Skeletal muscle satellite cell (primary cell): ENCODE data around the gene MAPK12.

Experiments
- H3K27me3 ChIP-seq: 2 replicates; pipeline ENCODE4 v1.7.0; 2013; ENCODE audit warnings: low read length; ENCODE audit not compliant: control insufficient read depth, insufficient read depth
- H3K36me3 ChIP-seq: 2 replicates; pipeline ENCODE4 v1.7.0; 2013; ENCODE audit warnings: mild to moderate bottlenecking, control low read depth, low read length; ENCODE audit not compliant: insufficient read depth
- H3K4me1 ChIP-seq: 2 replicates; pipeline ENCODE4 v1.7.0; 2013; ENCODE audit warnings: low read length; ENCODE audit not compliant: control insufficient read depth, insufficient read depth
- H3K4me2 ChIP-seq: 2 replicates; pipeline ENCODE4 v1.7.0; 2013; ENCODE audit warnings: mild to moderate bottlenecking, low read length
- H3K4me3 ChIP-seq: 2 replicates; pipeline ENCODE4 v1.7.0; 2013; ENCODE audit warnings: low read length
- H3K9ac ChIP-seq: 2 replicates; pipeline ENCODE4 v1.7.0; 2013; ENCODE audit warnings: mild to moderate bottlenecking, low read depth, low read length, moderate library complexity
- H3K9me3 ChIP-seq: replicated peaks from 2 replicates; pipeline ENCODE4 v1.7.0; 2013; ENCODE audit warnings: mild to moderate bottlenecking, control low read depth, low read length

The MAPK12 gene

GRCh38 chr22:50270666-50271394 lies 9.3 kb upstream of the MAPK12 start:
- Histone ChIP-seq H3K9me3 (no peaks in the 10 kb centered on the region), H3K4me1 (peaks cover 25% of the 10 kb centered on the region), H3K27me3 (no peaks in the 10 kb centered on the region), H3K4me2 (peak overlapping the region; percentile 96), H3K9ac (peak overlapping the region; percentile 59), H3K36me3 (peaks cover 21% of the 10 kb centered on the region), H3K4me3 (peak overlapping the region; percentile 69)

DNA sequence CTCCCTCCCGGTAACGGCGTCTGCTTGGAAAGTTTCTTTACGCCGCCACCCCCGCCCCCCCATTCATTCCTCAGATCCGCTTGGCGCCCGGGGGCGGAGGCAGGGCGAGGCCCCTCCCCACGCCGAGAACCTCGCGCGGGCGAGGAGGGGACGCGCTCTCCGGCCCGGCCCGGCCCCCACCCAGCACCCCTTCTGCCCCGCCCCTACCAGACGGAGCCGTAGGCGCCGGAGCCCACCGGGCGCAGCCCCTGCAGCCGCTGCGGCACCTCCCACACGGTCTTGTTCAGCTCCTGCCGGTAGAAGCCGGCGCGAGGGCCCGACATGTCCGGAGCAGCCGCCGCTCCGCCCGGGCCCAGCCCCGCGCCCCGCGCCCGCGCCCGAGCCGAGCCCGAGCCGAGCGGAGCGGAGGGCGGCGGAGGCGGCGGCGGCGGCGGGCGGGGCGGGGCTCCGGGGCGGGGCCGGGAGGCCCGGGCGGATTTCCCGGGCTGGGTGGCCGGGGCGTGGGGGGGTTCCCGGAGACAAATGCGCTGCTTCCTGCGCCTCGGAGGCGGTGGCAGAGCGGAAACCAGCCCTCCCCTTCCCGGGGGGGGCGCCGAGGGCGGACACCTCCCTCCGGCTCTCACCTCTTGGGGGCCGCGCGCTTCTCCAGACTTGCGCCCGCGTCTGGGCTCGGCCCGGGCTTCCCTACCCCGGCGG lies 8.6 kb upstream of the MAPK12 start, which contains the start of gene MAPK11:
Gene MAPK11 (minus strand): TSS at position 411 of the 696 bp plus-strand sequence. CDS start 88 bp downstream, at position 323.
- Histone ChIP-seq H3K27me3 (no peaks in the 10 kb centered on the region), H3K9me3 (no peaks in the 10 kb centered on the region), H3K9ac (peak within 1 kb of the TSS; percentile 59), H3K4me2 (peak within 1 kb of the TSS; percentile 96), H3K36me3 (peaks cover 14% of the 10 kb centered on the region), H3K4me1 (peaks cover 25% of the 10 kb centered on the region), H3K4me3 (peak within 1 kb of the TSS; percentile 69)

DNA sequence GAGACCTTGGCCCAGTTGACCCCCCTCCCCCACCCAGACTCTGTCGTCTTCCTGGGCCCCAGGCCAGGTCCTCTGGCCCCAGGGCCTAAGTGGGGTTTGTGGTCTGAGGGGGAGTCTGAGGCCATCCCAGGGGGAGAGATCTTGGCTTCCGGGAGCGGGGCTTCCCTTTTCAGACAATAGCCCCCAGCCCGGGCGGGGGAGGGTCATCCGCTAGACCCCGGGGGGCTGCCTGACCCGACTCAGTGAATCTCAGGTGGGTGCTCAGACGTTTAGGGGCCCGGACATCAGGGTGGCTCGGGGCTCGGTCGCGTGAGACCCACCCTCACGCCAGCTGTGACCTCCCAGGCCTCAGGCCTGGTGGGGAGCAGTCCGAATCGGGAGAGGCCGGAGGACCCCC lies 8.1 kb upstream of the MAPK12 start:
- peaks cover 10% of the 10 kb centered on the region for H3K36me3 ChIP-seq
- H3K4me2 ChIP-seq: peak overlapping the region; percentile 96
- no peaks in the 10 kb centered on the region for H3K9me3 ChIP-seq
- peak overlapping the region; percentile 67 for H3K4me3 ChIP-seq
- H3K27me3 ChIP-seq: no peaks in the 10 kb centered on the region
- no peak overlapping the region for H3K9ac ChIP-seq
- peaks cover 25% of the 10 kb centered on the region for H3K4me1 ChIP-seq

- Histone ChIP-seq H3K9me3 (no peaks in the 10 kb centered on the region), H3K4me3 (no peak overlapping the region), H3K36me3 (peaks cover 4% of the 10 kb centered on the region), H3K4me1 (peaks cover 25% of the 10 kb centered on the region), H3K27me3 (no peaks in the 10 kb centered on the region), H3K4me2 (no peak overlapping the region), H3K9ac (no peak overlapping the region)
Measured at GRCh38 chr22:50268655-50269113, 7.2 kb upstream of the MAPK12 start.

GRCh38 chr22:50267591-50268390 lies 6.3 kb upstream of the MAPK12 start:
- H3K4me1 ChIP-seq: peaks cover 29% of the 10 kb centered on the region
- H3K9ac ChIP-seq: no peak overlapping the region
- H3K36me3 ChIP-seq: peaks cover 3% of the 10 kb centered on the region
- H3K9me3 ChIP-seq: no peaks in the 10 kb centered on the region
- peak overlapping the region; percentile 61 for H3K4me3 ChIP-seq
- no peaks in the 10 kb centered on the region for H3K27me3 ChIP-seq
- peak overlapping the region; percentile 79 for H3K4me2 ChIP-seq

DNA sequence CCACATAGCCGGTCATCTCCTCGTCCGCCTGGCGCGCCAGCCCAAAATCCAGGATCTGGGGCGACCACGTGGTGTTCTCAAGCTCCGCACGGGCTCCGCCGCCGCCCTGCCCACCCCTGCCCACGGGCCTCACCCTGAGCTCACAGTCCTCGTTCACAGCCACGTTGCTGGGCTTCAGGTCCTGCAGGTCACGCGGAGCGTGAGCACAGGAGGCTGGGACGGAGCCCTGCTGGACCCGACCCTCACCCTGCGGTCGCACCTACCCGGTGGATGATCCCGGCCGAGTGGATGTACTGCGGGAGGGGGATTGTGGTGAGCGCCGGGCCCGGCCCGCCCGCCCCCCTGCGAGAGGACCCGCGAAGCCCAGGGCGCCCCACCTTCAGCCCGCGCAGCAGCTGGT lies 5.5 kb upstream of the MAPK12 start:
- no peaks in the 10 kb centered on the region for H3K36me3 ChIP-seq
- H3K27me3 ChIP-seq: no peaks in the 10 kb centered on the region
- no peak overlapping the region for H3K9ac ChIP-seq
- peak overlapping the region; percentile 24 for H3K4me3 ChIP-seq
- H3K4me1 ChIP-seq: peaks cover 37% of the 10 kb centered on the region
- H3K9me3 ChIP-seq: no peaks in the 10 kb centered on the region
- H3K4me2 ChIP-seq: peak overlapping the region; percentile 79

DNA sequence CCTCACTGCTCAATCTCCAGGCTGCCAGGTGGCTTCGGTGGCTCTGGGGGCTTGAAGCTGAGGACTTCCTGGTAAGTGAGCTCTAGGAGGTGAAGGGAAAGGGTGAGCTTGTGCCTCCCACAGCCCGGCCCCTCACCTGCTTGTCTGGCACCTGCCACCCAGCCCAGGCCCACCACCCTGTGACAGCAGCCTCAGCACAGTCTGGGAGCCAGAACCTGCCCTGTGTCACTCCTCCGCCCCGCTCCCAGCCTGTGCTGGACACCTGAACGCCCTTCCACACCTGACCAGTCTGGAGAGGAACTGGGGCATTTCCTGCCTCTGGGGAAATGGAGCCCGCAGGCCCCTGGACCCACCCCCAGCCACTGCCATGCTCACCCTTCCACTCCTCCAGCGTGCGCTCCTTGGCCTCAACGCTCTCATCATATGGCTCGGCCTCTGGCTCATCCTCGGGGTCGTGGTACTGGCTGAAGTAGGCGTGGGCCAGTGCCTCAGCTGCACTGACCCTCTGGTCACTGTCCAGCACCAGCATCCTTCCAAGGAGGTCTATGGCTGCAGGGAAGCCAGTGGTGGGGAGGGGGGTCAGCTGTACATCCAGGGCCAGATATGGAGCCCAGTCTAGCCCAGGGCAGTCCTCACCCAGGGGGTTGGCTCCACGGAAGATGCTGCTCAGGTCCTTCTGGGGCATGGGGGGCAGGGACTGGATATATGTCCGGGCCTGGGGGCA lies 3.6 kb upstream of the MAPK12 start:
- Histone ChIP-seq H3K9me3 (no peaks in the 10 kb centered on the region), H3K9ac (no peak overlapping the region), H3K36me3 (no peaks in the 10 kb centered on the region), H3K27me3 (no peaks in the 10 kb centered on the region), H3K4me2 (no peak overlapping the region), H3K4me1 (peaks cover 33% of the 10 kb centered on the region), H3K4me3 (no peak overlapping the region)

DNA sequence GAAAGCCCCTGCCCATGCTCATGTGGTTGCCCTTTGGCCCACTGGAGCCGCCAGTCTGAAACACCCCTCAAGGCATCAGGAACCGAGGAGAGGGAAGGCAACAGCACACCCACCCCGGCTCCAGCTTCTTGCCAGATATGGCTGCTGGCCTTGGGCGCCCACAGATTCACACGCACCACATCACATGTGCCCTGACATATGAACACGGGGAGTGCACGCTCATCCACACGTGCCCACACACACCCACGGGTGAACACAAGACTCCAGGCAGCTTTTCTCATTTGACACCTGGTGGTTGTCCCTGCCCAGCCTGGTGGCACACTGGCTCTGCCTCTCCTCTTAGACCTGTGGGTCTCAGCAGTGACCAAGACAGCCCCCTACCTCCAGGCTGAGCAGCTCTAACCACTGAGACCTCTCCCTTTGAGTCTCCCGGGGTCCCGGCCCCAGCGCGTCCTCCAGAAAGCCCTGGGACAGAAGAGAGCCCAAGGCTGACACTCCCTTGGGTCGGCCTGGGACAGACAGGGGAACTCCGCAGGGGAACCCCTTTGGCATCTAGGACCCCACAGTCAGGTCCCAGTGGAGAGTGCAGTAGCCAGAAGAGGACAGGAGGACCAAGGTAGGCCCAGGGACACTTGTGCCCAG lies 2.7 kb upstream of the MAPK12 start:
- Histone ChIP-seq H3K9me3 (no peaks in the 10 kb centered on the region), H3K36me3 (no peaks in the 10 kb centered on the region), H3K9ac (no peak overlapping the region), H3K4me2 (no peak overlapping the region), H3K27me3 (no peaks in the 10 kb centered on the region), H3K4me1 (peaks cover 38% of the 10 kb centered on the region), H3K4me3 (no peak overlapping the region)

- no peaks in the 10 kb centered on the region for H3K27me3 ChIP-seq
- H3K4me2 ChIP-seq: no peak overlapping the region
- no peak overlapping the region for H3K9ac ChIP-seq
- H3K4me3 ChIP-seq: no peak overlapping the region
- peaks cover 43% of the 10 kb centered on the region for H3K4me1 ChIP-seq
- H3K9me3 ChIP-seq: no peaks in the 10 kb centered on the region
- H3K36me3 ChIP-seq: no peaks in the 10 kb centered on the region
Measured at GRCh38 chr22:50262973-50263617, 1.6 kb upstream of the MAPK12 start.

DNA sequence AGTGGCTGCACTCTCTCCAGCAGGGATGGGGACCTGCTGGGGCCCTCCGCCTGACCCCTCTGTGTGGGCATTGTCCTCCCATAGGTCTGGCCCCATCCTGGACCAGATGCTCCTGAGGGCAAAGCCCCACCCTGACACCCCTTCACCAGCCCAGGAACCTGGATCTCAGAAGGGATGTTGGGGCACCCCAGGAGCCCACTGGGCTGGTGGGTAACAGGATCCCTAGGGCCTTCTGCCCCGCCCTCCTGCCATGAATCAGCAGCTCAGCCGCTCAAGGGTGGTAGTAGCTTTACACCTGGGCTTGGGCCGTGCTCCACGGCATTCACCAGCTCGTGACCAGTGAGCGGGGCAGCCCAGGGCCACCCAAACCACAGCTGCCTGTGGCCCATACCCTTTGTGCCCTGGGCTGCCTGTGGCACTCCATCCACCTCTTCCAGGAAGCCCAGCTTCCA lies 1.0 kb upstream of the MAPK12 start:
- Histone ChIP-seq H3K9ac (no peak overlapping the region), H3K4me1 (peaks cover 38% of the 10 kb centered on the region), H3K4me3 (no peak overlapping the region)

More for the DNA sequence above, 1.0 kb upstream of the MAPK12 start:
- H3K9me3 ChIP-seq: no peaks in the 10 kb centered on the region
- H3K4me2 ChIP-seq: no peak overlapping the region
- no peaks in the 10 kb centered on the region for H3K27me3 ChIP-seq
- H3K36me3 ChIP-seq: peaks cover 3% of the 10 kb centered on the region
